BE2C (cell line): ENCODE data around the gene MAPKAPK2.
A peak's percentile ranks its signal among the peaks of the same experiment; 100 is the strongest.

Experiments used
- DNase-seq: peaks from one replicate; pipeline ENCODE4 v3.0.0-alpha.2; 2020
- H3K27me3 ChIP-seq: fragments of 250-450 bp; sonication (Bioruptor Pico); 2 replicates; pipeline ENCODE4 v1.5.1; 2020; ENCODE audit warnings: mild to moderate bottlenecking
- H3K36me3 ChIP-seq: fragments of 250-450 bp; sonication (Bioruptor Pico); 2 replicates; pipeline ENCODE4 v1.5.1; 2020; ENCODE audit warnings: mild to moderate bottlenecking
- H3K4me1 ChIP-seq: fragments of 250-450 bp; sonication (Bioruptor Pico); 2 replicates; pipeline ENCODE4 v1.5.1; 2020
- H3K4me3 ChIP-seq: 2 replicates; pipeline ENCODE4 v1.5.1; 2011; ENCODE audit warnings: low read depth, low read length
- H3K9me3 ChIP-seq: fragments of 250-450 bp; sonication (Bioruptor Pico); 2 replicates; pipeline ENCODE4 v1.5.1; 2020
- TF ChIP-seq, protein P1 (sequence below): IDR thresholded peaks from 2 replicates; pipeline ENCODE4 v1.5.1; 2012; ENCODE audit warnings: mild to moderate bottlenecking, low read depth, low read length

Gene MAPKAPK2

DNA sequence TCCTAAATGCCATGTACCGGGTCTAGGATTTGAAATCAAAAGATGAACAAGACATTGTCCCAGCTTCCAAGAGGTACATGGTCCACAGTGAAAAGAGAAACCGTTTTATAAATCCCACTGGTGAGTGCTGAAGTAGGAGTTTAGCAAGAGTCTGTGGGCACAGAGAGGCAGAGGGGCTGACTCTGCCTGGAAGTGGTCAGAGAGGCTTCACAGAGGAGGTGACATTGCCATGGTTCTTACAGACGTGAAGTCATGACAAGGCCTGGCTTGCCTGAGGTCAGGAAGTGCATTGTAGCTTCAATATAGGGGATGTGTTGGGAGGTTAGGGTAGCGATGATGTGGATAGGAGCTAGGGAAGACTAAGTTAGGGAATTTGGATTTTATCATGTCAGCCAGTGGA, 28.4 kb downstream of the MAPKAPK2 start:
- TF ChIP-seq, protein P1, sequence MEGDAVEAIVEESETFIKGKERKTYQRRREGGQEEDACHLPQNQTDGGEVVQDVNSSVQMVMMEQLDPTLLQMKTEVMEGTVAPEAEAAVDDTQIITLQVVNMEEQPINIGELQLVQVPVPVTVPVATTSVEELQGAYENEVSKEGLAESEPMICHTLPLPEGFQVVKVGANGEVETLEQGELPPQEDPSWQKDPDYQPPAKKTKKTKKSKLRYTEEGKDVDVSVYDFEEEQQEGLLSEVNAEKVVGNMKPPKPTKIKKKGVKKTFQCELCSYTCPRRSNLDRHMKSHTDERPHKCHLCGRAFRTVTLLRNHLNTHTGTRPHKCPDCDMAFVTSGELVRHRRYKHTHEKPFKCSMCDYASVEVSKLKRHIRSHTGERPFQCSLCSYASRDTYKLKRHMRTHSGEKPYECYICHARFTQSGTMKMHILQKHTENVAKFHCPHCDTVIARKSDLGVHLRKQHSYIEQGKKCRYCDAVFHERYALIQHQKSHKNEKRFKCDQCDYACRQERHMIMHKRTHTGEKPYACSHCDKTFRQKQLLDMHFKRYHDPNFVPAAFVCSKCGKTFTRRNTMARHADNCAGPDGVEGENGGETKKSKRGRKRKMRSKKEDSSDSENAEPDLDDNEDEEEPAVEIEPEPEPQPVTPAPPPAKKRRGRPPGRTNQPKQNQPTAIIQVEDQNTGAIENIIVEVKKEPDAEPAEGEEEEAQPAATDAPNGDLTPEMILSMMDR, result no peak
- Histone ChIP-seq H3K9me3 (no peaks in the 10 kb centered on the region), H3K36me3 (no peaks in the 10 kb centered on the region), H3K4me3 (no peak overlapping the region), H3K27me3 (no peaks in the 10 kb centered on the region), H3K4me1 (peaks cover 17% of the 10 kb centered on the region)
- no peak for DNase-seq

- Histone ChIP-seq H3K4me1 (peaks cover 11% of the 10 kb centered on the region), H3K27me3 (no peaks in the 10 kb centered on the region), H3K9me3 (no peaks in the 10 kb centered on the region), H3K4me3 (no peak overlapping the region), H3K36me3 (no peaks in the 10 kb centered on the region)
- TF ChIP-seq, protein P1, result no peak
- DNase-seq, result peak; percentile 41
These were observed 29.2 kb downstream of the MAPKAPK2 start for GRCh38 chr1:206713910-206714312.

DNA sequence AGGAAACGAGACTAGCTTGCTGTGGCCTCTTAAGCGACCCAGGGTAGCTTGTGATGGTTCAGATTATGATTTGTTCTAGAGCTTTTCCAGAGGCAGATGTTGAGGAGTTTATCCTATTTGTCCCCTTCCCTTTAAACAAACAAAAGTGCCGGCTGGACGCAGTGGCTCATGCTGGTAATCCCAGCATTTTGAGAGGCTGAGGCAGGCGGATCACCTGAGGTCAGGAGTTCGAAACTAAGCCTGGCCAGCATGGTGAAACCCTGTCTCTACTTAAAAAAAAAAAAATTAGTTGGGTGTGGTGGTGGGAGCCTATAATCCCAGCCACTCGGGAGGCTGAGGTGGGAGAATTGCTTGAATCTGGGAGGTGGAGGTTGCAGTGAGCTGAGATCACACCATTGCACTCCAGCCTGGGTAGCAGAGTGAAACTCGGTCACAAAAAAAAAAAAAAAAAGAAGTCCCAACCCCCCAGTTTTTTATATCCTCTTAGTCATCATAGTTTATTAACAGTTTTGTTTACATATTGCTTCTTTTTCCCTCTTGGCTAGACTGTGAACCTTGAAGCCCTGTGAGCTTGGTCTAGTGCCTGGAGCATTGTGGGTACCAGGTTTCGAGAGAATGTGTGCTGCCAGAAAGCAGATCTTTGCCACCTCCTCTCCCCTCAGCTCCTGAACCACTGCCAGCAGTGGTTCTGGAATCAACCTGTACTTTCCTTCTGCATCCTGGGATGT, 29.8 kb downstream of the MAPKAPK2 start:
- peaks cover 9% of the 10 kb centered on the region for H3K4me1 ChIP-seq
- H3K36me3 ChIP-seq, result no peaks in the 10 kb centered on the region
- H3K4me3 ChIP-seq, result no peak overlapping the region
- H3K27me3 ChIP-seq, result no peaks in the 10 kb centered on the region
- H3K9me3 ChIP-seq, result no peaks in the 10 kb centered on the region
- TF ChIP-seq, protein P1, result no peak
- DNase-seq, result no peak

DNA sequence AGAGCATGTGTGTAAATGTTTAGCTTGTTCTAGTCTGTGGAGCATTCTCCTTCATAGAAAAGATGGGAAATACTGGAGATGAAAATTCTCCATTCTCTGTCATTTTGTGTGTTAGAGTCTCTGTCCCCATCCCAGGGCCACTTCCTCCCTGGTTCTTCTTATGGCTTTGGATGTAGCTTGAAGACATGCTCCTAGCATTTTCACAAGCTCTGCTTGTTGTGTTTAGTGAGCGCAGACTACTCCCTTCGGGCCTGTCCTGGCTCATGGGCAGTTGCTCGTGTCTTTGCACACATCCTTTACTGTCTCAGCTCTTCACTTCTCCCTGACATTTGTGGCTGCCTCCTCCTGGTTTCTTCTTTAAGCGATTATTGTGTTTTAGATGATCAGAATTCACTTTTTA, 30.4 kb downstream of the MAPKAPK2 start:
- TF ChIP-seq, protein P1, result no peak

GRCh38 chr1:206715552-206716158, 30.9 kb downstream of the MAPKAPK2 start:
- DNase-seq, result no peak
- TF ChIP-seq, protein P1, result no peak
- no peaks in the 10 kb centered on the region for H3K9me3 ChIP-seq
- H3K27me3 ChIP-seq, result no peaks in the 10 kb centered on the region
- H3K36me3 ChIP-seq, result no peaks in the 10 kb centered on the region
- peaks cover 9% of the 10 kb centered on the region for H3K4me1 ChIP-seq
- H3K4me3 ChIP-seq, result no peak overlapping the region

More for the DNA sequence above, 30.4 kb downstream of the MAPKAPK2 start:
- Histone ChIP-seq H3K36me3 (no peaks in the 10 kb centered on the region), H3K27me3 (no peaks in the 10 kb centered on the region), H3K4me1 (peaks cover 9% of the 10 kb centered on the region), H3K9me3 (no peaks in the 10 kb centered on the region), H3K4me3 (no peak overlapping the region)
- DNase-seq, result no peak
